GM11168 (cell line): Measurements from ENCODE around the gene PRKCB.
"Not testable (repeated sequence)": the region's sequence is repeated elsewhere in the genome, so short reads cannot be mapped to it uniquely, and the experiment has no call there.

Experiments
- in situ Hi-C: fragments of 300-500 bp; cut with MboI; formaldehyde crosslinking; loops from one replicate; pipeline ENCODE4 v1.12.0; 2022; ENCODE audit warnings: low sequenced_read_pairs; ENCODE audit not compliant: unreplicated experiment

The PRKCB gene

GRCh38 chr16:24070851-24071250 lies 235.1 kb downstream of the PRKCB start:
- in situ Hi-C loops, result loop anchor here (25.0 kb wide), 1 partner anchor 441 kb away; no protein-coding TSS in a partner anchor

- in situ Hi-C loops, result loop anchor here (25.0 kb wide), 1 partner anchor 440 kb away; no protein-coding TSS in a partner anchor
Measured at GRCh38 chr16:24071666-24072360, 236.0 kb downstream of the PRKCB start.

GRCh38 chr16:24073321-24073720 lies 237.5 kb downstream of the PRKCB start:
- in situ Hi-C loops, result loop anchor here (25.0 kb wide), 1 partner anchor 439 kb away; no protein-coding TSS in a partner anchor

DNA sequence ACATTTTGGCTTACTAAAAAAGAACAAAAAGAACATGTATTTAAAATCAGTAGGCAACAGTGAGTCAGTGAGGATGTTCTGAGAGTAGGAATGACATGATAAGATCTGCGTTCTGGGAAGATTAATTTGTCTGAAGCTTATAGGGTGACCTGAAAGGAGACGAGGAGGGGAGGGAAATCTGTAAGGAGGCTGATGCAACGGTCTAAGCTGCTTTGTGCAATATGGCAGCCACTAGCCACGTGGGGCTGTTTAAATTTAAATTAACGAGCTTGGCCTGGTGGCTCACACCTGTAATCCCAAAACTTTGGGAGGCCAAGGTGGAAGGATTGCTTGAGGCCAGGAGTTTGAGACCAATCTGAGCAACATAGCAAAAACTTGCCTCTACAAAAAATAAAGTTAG lies 238.8 kb downstream of the PRKCB start:
- in situ Hi-C loops, result loop anchor here (25.0 kb wide), 1 partner anchor 438 kb away; no protein-coding TSS in a partner anchor

- in situ Hi-C loops, result no loop called here
Measured at GRCh38 chr16:24075302-24075701, 239.5 kb downstream of the PRKCB start.

DNA sequence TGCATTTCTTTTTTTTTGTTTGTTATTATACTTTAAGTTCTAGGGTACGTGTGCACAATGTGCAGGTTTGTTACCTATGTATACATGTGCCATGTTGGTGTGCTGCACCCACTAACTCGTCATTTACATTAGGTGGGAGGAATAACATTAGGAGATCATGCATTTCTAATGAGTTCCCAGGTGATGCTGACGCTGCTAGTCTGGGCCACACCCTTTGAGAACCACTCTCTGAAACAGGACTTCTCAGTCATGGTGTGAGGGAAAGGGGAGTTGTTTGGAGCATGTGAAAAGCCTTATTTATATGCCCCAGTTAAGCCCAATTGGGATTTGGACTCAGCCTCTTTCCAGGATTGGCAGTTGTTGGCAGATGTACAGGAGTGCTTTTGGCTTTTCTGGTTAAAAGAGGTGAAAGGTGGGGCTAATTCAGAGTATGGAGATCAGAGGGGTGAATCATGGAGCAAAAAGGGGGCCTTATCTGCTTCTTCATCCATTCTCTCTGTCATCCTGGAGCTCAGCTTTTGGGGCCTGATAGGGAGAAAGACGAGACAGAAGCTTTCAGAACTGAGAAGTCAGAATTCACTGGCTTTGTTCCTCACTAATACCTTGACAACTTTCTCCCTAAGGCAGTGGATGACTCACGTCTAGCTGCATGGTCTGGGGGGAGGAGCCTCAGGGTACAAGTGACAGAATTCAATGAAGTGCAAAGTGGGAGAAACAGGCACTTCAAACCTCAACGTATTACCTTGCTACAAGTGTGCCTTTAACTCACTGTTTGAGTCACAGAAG lies 240.3 kb downstream of the PRKCB start:
- in situ Hi-C loops, result no loop called here

- in situ Hi-C loops, result no loop called here
Measured at GRCh38 chr16:24077292-24077691, 241.5 kb downstream of the PRKCB start.

- in situ Hi-C loops, result no loop called here
Measured at GRCh38 chr16:24077966-24078365, 242.2 kb downstream of the PRKCB start.

GRCh38 chr16:24085666-24086065 lies 249.9 kb downstream of the PRKCB start:
- in situ Hi-C loops, result no loop called here

DNA sequence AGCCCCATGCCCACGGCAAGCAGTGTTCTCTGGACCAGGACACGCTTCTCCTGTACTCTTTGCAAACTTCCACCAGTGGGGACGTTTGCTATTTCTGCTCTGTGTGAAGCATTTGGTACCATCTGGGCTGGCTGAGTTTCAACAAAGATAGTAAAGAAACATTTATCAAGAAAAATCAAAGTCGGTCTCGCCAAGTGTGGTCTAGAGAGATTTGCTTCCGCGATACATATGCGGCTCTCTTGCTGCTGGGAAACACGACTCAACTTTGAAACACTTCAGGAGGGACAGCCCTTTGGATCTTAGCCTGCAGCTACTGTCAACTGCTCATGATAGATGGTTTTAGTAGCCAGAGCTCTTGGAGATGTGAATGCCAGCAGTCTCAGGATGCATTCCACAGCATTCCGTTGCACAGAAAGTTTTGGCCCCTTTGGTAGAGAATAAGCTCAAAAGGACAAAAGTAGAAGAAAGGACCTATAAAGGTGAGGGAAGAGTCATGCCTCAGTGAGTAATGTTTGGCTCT lies 252.2 kb downstream of the PRKCB start:
- in situ Hi-C loops, result no loop called here

DNA sequence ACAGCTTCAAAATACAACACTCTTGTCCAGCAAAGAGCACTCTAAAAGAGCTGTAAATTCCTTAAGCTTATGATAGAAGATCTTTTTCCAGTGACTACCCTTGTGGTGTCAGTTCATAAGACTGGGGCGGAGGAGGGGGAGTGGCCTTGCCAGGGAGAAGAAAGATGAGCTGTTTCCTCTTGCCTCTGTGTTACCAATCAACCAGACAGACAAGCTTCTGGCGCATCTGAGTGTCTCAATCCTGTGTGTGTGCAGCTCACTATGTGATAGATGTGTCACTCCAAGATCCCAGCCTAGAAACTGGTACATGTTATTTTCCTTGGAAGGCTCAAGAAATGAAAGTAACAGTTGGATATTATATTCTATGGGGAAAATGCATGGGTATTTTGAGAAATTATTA lies 253.0 kb downstream of the PRKCB start:
- in situ Hi-C loops, result no loop called here

DNA sequence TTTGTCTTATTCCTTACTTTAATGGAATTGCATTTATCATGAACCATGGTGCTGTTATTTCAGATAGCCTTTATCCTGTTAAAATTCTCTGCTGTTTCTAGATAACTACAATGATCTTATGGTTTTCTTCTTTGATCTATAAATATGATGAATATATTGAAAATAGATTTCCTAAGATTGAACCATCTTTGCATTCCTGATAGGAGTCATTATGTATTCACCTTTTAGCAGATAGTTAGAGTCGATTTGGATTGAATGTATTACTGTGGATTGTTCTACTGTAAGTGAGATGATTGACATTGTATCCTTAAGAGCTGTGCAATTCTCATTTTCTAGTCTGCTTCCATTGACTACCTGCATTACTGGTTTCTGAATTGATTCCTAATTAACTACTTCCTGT lies 255.3 kb downstream of the PRKCB start:
- in situ Hi-C loops, result no loop called here

DNA sequence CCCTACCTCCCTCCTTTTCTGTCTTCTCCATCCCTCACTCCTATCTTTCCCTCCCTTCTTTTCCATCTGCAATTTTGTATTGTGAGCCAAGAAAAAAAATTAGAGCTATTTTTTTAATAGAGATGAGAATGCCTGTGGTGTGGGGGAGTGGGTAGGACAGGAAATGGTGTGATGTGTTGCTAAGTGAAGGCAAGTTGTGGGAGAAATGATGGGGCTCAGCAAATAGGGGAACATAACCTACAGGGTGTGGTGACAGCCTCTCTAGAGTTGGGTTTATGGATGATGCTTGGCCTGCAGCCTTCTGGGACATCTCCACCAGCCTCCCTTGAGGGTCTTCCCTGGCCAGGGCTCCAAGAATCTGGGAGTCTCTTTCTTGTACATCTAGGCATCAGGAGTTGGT lies 257.3 kb downstream of the PRKCB start:
- in situ Hi-C loops, result no loop called here

DNA sequence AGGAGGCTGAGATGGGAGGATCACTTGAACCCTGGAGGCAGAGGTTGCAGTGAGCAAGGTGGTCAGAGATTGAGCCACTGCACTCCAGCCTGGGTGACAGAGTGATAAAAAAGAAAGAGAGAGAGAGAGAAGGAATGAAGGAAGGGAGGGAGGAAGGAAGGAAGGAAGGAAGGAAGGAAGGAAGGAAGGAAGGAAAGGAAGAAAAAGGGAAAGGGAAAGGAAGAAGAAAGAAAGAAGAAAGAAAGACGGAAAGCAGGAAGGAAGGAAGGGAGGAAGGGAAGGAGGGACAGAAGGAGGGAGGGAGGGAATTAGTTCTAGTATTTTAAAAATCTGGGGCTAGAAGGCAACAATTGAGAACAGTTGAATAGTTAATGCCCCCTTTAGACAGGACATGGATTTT lies 258.9 kb downstream of the PRKCB start:
- in situ Hi-C loops, result no loop called here

- in situ Hi-C loops, result no loop called here
Measured at GRCh38 chr16:24098896-24099295, 263.1 kb downstream of the PRKCB start.

- in situ Hi-C loops, result no loop called here
Measured at GRCh38 chr16:24101431-24101830, 265.6 kb downstream of the PRKCB start.

DNA sequence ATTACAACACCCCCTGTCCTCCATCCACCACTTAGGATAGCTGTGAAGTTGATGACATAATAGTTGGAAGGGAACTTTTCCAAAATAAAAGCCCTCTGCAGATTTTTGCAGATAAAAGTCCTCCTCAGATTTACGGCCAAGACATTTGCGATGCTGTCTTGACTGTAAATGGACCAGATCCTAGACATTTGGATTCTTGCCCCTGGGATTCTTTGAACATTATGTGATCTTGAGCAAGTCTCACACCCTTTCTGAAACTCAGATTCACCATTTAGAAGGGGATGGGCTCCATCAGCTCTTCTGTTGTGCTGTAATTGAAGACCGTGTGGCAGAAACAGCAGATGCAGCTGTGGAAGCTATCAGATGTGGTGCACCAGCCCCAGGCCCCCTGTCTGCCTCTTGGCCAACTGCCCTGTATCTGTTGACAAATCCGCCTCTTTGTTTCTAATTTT lies 266.5 kb downstream of the PRKCB start:
- in situ Hi-C loops, result no loop called here

GRCh38 chr16:24105471-24105870 lies 269.7 kb downstream of the PRKCB start:
- in situ Hi-C loops, result not testable (repeated sequence)

GRCh38 chr16:24108090-24108489 lies 272.3 kb downstream of the PRKCB start:
- in situ Hi-C loops, result not testable (repeated sequence)

DNA sequence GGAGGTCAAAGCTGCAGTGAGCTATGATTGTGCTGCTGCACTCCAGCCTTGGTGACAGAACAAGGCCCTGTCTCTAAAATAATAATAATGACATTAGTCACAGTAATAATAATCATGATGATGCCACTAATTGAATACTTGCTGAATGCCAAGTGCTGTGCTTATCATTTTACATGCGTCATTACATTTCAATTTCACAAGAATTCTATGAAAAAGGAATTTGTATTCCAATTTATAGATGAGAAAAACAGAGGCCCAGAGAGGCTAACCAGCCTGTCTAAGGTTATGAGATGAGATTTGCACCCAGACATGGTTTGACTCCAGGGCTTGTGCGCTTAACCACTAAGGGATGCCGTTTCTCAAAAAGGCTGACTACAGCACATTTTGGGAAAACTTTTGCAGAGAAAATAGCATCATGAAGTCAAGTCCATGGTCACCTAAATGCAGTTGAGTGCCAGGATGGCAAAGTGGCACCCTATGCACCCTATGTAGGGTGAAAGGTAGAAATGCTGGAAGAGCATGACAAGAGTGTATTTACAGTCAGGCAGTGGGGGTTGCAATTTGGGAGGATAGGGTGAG lies 276.0 kb downstream of the PRKCB start:
- in situ Hi-C loops, result no loop called here
